Erythroblast (primary cell): Measurements from ENCODE around the gene TCERG1L.

Experiments used
- GATA1 ChIP-seq: IDR thresholded peaks from 2 replicates; pipeline ENCODE4 v1.6.1; 2011; ENCODE audit warnings: low read depth, mild to moderate bottlenecking, control low read depth, low read length, moderate library complexity
- POLR2A ChIP-seq: IDR thresholded peaks from 2 replicates; pipeline ENCODE4 v1.6.1; 2011; ENCODE audit warnings: mild to moderate bottlenecking, low read length

GRCh38 chr10:131096031-131096430 is 215.5 kb downstream of the TCERG1L start:
- no peak for TF ChIP-seq POLR2A
- no peak for TF ChIP-seq GATA1
